Skeletal muscle satellite cell (primary cell): ENCODE measurements around the gene TELO2.

Source experiments
- H3K27me3 ChIP-seq: 2 replicates; pipeline ENCODE4 v1.7.0; 2013; ENCODE audit warnings: low read length; ENCODE audit not compliant: control insufficient read depth, insufficient read depth
- H3K36me3 ChIP-seq: 2 replicates; pipeline ENCODE4 v1.7.0; 2013; ENCODE audit warnings: mild to moderate bottlenecking, control low read depth, low read length; ENCODE audit not compliant: insufficient read depth
- H3K4me1 ChIP-seq: 2 replicates; pipeline ENCODE4 v1.7.0; 2013; ENCODE audit warnings: low read length; ENCODE audit not compliant: control insufficient read depth, insufficient read depth
- H3K4me2 ChIP-seq: 2 replicates; pipeline ENCODE4 v1.7.0; 2013; ENCODE audit warnings: mild to moderate bottlenecking, low read length
- H3K4me3 ChIP-seq: 2 replicates; pipeline ENCODE4 v1.7.0; 2013; ENCODE audit warnings: low read length
- H3K9ac ChIP-seq: 2 replicates; pipeline ENCODE4 v1.7.0; 2013; ENCODE audit warnings: mild to moderate bottlenecking, low read depth, low read length, moderate library complexity
- H3K9me3 ChIP-seq: replicated peaks from 2 replicates; pipeline ENCODE4 v1.7.0; 2013; ENCODE audit warnings: mild to moderate bottlenecking, control low read depth, low read length

The TELO2 gene

DNA sequence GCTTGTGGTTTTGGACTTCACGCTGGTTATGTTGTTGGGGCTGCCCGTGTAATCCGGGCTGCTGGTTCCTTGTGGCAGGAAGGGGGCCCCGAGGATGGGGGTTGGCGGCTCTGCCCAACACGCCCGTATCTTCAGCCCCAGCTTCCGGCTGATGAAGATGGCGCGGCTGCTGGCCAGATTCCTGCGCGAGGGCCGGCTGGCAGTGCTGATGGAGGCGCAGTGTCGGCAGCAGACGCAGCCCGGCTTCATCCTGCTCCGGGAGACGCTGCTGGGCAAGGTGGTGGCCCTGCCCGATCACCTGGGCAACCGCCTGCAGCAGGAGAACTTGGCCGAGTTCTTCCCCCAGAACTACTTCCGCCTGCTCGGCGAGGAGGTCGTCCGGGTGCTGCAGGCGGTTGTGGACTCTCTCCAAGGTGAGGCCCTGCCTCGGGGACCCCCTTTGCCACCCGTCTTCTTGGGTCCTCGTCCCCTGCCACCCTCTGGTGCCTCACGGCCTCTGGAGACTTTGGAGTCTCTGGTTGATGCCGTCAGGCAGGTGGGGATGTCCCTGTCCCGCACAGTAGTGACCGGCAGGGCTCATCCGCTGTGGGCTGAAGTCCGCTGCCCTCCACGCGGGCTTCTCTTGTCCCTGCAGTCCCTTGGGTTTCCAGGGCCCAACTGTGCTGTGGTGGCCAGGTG is 2.2 kb downstream of the TELO2 start:
- Histone ChIP-seq H3K36me3 (peaks cover 33% of the 10 kb centered on the region), H3K4me2 (peak overlapping the region; percentile 96), H3K4me3 (peak overlapping the region; percentile 83), H3K9me3 (no peaks in the 10 kb centered on the region), H3K4me1 (peaks cover 20% of the 10 kb centered on the region), H3K9ac (peak overlapping the region; percentile 92), H3K27me3 (no peaks in the 10 kb centered on the region)

DNA sequence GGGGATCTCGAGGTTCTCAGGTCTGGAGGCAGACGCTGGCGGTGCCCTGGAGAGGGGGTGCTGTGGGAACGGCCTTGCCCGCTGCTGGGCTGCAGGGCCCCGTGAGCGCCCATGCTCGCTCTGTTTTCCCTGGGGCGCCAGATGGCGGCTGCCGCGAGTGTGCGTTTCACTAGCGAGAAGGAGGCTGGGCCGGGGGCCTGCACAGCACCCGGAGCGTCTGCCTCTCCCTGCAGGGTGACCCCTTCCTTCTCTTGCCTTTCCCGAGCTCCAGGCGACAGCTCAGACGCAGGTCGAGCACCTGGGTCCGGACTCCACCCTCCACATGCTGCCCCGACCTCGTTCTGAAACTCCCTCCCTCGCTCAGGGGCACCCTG is 2.7 kb downstream of the TELO2 start:
- Histone ChIP-seq H3K9ac (no peak overlapping the region), H3K36me3 (peaks cover 33% of the 10 kb centered on the region), H3K4me2 (no peak overlapping the region), H3K4me1 (peaks cover 20% of the 10 kb centered on the region), H3K27me3 (no peaks in the 10 kb centered on the region), H3K4me3 (no peak overlapping the region), H3K9me3 (no peaks in the 10 kb centered on the region)

DNA sequence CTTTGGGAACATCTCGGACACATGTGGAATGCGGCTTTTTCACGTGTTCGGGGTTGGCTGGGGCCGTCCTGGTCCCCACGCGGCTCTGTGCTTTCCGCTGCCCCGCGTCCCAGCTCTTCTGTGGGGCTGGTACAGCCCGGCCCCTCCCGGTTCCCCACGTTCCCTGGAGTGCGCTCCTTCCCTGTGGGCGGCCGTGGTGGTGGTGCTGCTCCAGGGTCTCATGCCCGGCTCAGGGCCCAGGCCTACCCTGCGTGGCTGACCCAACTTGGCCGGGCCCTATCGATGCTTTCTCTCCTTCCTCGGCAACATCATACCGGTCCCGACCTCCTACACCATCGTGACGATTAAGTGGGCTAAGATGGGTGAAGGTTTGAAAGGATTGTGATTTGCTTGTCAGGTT is 3.3 kb downstream of the TELO2 start:
- Histone ChIP-seq H3K4me2 (no peak overlapping the region), H3K9me3 (no peaks in the 10 kb centered on the region), H3K36me3 (peaks cover 36% of the 10 kb centered on the region), H3K4me1 (peaks cover 20% of the 10 kb centered on the region), H3K4me3 (no peak overlapping the region), H3K27me3 (no peaks in the 10 kb centered on the region), H3K9ac (no peak overlapping the region)

DNA sequence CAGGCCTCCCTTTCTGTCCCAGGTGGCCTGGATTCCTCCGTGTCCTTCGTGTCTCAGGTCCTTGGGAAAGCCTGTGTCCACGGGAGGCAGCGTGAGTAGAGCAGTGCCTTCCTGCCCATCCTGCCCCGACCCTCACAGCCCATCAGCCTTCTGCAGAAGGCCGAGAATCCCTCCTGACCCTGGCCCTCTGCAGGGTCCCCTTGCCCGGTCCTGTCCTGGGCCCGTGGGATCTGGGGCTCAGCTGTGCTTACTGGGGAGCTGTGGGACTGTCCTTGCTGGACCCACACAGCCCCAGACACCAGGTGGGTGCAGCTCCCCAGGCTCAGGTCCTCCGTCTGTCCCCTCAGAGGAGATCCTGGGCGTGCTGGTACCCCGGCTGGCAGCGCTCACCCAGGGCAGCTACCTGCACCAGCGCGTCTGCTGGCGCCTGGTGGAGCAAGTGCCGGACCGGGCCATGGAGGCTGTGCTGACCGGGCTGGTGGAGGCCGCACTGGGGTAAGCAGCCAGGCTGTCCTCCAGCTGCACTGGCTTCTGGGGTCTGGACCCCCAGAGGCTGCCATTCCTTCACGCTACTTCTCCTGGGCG is 3.9 kb downstream of the TELO2 start:
- H3K9me3 ChIP-seq = no peaks in the 10 kb centered on the region
- no peak overlapping the region for H3K9ac ChIP-seq
- no peaks in the 10 kb centered on the region for H3K27me3 ChIP-seq
- H3K36me3 ChIP-seq = peaks cover 42% of the 10 kb centered on the region
- no peak overlapping the region for H3K4me2 ChIP-seq
- H3K4me1 ChIP-seq = peaks cover 20% of the 10 kb centered on the region
- no peak overlapping the region for H3K4me3 ChIP-seq

DNA sequence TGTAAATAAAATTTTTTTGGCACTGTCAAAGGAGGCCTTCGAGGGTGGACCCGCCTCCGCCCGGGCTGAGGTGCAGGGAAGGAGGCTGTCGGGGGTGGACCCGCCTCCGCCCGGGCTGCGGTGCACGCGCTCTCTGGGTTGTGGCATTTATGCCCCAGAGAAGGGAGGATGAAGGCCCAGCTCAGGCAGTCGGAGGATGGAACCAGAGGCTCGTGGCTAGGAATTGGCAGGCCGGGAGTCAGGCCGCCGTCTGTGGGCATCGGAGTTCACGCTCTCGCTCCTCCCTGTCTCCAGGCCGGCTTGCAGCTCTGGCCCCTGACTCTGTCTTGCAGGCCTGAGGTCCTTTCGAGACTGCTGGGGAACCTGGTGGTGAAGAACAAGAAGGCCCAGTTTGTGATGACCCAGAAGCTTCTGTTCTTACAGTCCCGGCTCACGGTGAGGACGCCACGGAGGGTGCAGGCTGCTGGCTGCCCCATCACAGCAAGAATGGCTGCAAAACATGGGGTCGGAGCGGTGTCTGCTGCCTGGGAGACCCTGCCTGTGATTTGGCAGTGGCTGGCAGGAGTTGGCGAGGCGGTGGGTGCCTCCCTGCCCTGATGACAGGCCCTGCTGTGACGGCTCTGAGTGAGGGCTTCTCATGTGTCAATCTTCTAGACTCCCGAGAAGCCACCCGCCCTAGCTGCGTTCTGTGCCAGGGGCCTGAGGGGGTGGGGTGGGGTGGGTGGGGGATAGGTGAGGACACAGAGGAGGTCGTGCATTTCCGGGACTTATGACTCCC is 5.9 kb downstream of the TELO2 start:
- no peak overlapping the region for H3K4me2 ChIP-seq
- no peaks in the 10 kb centered on the region for H3K27me3 ChIP-seq
- H3K4me1 ChIP-seq = peaks cover 13% of the 10 kb centered on the region
- peaks cover 52% of the 10 kb centered on the region for H3K36me3 ChIP-seq
- no peak overlapping the region for H3K9ac ChIP-seq
- no peak overlapping the region for H3K4me3 ChIP-seq
- H3K9me3 ChIP-seq = no peaks in the 10 kb centered on the region

DNA sequence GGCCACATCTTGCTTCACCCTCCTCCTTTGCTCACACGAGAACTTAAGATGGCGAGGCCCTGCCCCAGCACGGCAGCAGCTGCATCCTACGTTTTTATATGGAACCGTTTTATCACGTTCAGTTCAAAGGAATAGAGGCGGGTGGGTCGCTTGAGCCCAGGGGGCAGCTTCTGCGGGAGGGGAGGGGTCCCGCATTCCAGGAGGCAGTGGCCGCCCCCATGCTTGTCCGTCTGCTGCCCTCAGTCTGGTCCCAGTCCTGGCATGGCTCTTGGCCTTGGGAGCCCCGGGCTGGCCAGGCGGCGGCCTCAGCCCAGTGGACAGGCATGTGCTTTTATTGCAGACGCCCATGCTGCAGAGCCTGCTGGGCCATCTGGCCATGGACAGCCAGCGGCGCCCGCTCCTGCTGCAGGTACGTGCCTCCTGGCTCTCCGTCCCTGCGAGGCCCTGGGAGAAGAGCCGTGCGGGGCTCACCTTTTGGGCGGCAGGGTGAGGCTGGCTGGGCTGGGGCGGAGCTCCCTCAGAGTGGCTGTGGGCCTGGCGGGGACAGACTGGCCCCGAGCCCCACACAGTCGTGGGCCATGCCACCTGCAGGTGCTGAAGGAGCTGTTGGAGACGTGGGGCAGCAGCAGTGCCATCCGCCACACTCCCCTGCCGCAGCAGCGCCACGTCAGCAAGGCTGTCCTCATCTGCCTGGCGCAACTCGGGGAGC is 6.8 kb downstream of the TELO2 start:
- H3K4me3 ChIP-seq = no peak overlapping the region
- H3K27me3 ChIP-seq = no peaks in the 10 kb centered on the region
- H3K9ac ChIP-seq = no peak overlapping the region
- H3K9me3 ChIP-seq = no peaks in the 10 kb centered on the region
- H3K4me1 ChIP-seq = peaks cover 5% of the 10 kb centered on the region
- H3K36me3 ChIP-seq = peaks cover 51% of the 10 kb centered on the region
- no peak overlapping the region for H3K4me2 ChIP-seq

DNA sequence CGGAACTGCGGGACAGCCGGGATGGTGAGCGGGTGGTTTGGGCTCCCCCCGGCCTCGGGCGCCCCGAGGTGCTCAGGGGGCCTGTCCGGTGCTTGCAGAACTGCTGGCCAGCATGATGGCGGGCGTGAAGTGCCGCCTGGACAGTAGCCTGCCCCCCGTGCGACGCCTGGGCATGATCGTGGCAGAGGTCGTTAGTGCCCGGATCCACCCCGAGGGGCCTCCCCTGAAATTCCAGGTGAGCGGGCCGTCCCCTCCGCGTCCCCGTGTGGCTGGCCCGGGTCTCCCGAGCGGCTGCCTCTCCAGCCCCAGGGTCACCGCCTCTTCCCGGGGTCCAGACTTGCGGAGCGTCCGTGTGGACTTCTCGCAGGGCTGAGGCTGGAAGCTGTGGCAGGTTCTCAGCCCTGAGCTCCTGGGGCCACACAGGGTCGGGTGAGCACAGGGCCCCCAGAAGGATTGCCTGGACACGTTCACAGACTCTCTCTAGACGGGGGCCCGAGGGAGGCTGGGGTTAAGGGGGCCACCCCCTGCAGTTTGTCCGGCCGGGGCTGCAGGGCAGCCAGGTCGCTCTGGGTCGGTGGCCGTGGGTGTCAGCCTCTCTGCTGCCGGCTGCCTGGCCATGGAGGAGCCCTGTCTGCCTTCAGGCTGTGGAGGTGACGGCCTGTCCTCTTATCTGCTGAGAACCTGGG is 7.4 kb downstream of the TELO2 start:
- no peak overlapping the region for H3K9ac ChIP-seq
- H3K9me3 ChIP-seq = no peaks in the 10 kb centered on the region
- H3K4me1 ChIP-seq = no peaks in the 10 kb centered on the region
- peaks cover 44% of the 10 kb centered on the region for H3K36me3 ChIP-seq
- no peaks in the 10 kb centered on the region for H3K27me3 ChIP-seq
- no peak overlapping the region for H3K4me2 ChIP-seq
- no peak overlapping the region for H3K4me3 ChIP-seq

DNA sequence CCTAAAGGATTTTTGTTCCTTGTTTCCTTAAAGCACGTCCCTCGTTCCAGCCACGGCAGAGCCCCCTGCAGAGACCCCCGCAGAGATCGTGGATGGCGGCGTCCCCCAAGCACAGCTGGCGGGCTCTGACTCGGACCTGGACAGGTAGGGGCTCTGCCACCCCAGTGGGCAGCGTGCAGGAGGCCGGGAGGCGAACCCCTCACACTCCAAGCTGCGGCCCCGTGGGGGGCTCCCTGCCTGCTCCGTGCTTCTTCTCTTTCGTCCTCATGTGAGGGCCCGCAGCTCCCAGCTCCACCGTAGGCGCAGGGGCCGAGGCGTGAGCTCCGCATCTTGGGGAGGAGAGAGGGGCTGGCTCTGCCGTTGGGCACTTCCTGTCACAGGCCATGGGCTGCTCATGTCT is 8.5 kb downstream of the TELO2 start:
- H3K4me1 ChIP-seq = no peaks in the 10 kb centered on the region
- no peak overlapping the region for H3K4me2 ChIP-seq
- H3K4me3 ChIP-seq = no peak overlapping the region
- no peak overlapping the region for H3K9ac ChIP-seq
- no peaks in the 10 kb centered on the region for H3K27me3 ChIP-seq
- H3K9me3 ChIP-seq = no peaks in the 10 kb centered on the region
- H3K36me3 ChIP-seq = peaks cover 44% of the 10 kb centered on the region

DNA sequence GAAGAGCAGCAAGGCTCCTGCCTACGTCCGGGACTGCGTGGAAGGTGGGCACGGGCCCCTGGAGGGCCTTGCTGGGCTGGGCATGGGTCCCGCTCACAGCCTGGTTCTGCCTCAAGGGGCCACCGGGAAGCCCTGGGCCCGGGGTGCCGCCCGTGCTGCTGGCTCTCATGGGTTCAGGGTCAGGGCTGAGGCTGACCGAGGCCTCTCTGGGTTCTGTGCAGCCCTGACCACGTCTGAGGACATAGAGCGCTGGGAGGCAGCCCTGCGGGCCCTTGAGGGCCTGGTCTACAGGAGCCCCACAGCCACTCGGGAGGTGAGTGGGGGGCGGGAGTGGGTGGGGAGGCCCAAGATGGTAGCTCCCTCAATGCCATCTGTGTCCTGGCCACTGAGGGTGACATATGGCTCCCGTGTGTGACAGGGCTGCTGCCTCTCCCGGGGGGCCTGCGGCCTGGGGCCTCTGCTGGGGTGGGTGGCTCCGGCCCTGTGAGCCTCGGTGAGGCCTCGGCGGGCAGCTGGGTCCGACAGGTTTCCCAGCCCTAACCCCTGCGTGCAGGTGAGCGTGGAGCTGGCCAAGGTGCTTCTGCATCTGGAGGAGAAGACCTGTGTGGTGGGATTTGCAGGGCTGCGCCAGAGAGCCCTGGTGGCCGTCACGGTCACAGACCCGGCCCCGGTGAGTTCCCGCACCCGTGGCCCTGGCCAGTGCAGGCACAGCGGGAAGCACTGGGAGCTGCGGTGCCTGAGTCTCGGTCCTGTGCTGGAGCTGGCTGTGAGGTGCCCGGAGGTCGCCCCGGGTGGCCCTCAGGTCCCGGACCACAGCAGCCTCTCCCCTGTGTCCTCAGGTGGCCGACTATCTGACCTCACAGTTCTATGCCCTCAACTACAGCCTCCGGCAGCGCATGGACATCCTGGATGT is 9.2 kb downstream of the TELO2 start:
- Histone ChIP-seq H3K36me3 (peaks cover 41% of the 10 kb centered on the region), H3K9ac (no peak overlapping the region), H3K27me3 (no peaks in the 10 kb centered on the region), H3K9me3 (no peaks in the 10 kb centered on the region), H3K4me1 (no peaks in the 10 kb centered on the region), H3K4me2 (no peak overlapping the region), H3K4me3 (no peak overlapping the region)

DNA sequence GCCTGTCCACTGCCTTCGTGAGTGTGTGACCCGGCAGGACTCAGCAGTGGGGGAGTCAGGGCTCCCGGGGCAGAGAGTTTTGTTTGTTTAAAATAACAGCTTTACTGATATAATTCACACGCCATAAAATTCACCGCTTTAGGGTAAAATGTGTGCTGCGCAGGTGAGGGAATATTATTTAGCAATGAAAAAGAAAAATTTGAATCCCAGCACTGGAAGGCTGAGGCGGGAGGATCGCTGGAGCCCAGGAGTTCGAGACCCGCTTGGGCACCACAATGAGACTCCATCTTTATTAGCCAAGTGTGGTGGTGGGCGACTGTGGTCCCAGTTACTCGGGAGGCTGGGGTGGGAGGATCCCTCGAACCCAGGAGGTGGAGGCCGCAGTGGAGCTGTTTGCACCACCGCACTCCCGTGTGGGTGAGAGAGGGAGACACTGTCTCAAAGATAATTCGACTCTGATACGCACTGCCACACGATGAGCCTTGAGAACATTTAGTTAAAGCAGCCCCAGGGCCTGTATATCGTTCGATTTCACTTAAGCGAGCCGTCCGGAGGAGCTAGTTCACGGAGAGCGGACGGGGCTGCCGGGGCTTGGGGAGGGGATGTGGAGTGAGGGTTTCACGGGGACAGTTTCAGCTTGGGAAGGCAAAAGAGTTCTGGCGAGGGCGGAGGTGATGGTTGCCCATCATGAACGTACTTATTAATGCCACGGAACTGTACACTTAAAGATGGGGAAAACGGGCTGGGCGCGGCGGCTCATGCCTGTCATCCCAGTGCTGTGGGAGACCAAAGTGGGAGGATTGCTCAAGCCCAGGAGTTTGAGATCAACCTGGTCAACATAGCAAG is 10.2 kb downstream of the TELO2 start:
- H3K9me3 ChIP-seq = no peaks in the 10 kb centered on the region
- H3K36me3 ChIP-seq = peaks cover 37% of the 10 kb centered on the region
- H3K9ac ChIP-seq = no peak overlapping the region
- no peak overlapping the region for H3K4me3 ChIP-seq
- no peaks in the 10 kb centered on the region for H3K27me3 ChIP-seq
- no peak overlapping the region for H3K4me2 ChIP-seq
- H3K4me1 ChIP-seq = no peaks in the 10 kb centered on the region
